GM20000 (cell line): Measurements from ENCODE around the gene ZC3H12A.
A peak's percentile ranks its signal among the peaks of the same experiment; 100 is the strongest.

Source experiments
- DNase-seq: peaks from one replicate; pipeline ENCODE4 v3.0.0; 2012; ENCODE audit warnings: low spot score
- CTCF ChIP-seq: IDR thresholded peaks from 2 replicates; pipeline ENCODE4 v1.5.1; 2012; ENCODE audit warnings: mild to moderate bottlenecking, control low read depth; ENCODE audit errors: extremely low read depth, missing control alignments

Gene ZC3H12A

GRCh38 chr1:37483785-37484184 lies 9.4 kb downstream of the ZC3H12A start:
- no peak for TF ChIP-seq CTCF
- no peak for DNase-seq

- TF ChIP-seq CTCF = no peak
- DNase-seq = no peak
These were observed 10.1 kb downstream of the ZC3H12A start for GRCh38 chr1:37484325-37485051.

DNA sequence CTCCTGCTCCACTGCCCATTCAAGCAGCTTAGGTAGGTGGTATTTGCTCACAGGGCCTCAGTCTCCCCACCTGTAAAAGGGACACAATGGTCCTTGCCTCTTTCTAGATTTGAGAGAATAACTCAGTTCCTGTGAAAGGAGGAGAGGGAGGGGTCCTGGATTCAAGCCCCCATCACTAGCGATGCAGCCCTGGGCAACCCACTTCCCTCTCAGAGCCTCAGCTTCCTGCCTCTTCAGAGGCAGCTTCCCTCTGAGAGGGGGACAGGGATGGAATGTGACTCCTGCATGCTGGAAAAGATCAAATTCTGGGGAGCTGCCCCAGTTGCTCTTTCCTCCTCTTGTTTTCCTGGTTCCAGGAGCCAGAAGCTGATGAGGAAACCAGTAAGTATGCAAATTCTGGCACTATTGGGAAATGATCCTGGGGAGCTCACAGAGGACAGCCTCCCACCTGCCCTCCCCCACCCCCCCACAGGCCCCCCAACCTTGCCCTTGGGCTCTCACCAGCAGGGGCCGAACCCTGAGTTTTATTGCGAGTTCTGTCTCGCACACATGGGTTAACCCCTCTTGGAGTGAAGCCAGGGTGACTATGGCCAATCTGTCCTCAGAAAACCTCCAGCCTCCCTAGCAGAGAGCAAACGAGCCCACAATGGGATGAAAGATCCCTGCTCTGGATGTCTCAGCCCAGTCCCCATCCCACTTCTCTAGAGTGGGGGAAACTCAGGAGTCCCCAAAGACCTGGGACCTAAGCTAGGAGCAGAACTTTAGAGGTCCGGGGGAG lies 11.7 kb downstream of the ZC3H12A start:
- no peak for DNase-seq
- no peak for TF ChIP-seq CTCF

- peak; percentile 87 for TF ChIP-seq CTCF
- DNase-seq = peak; percentile 81
These were observed 12.6 kb downstream of the ZC3H12A start for GRCh38 chr1:37486680-37487618.

GRCh38 chr1:37487619-37487984 lies 13.2 kb downstream of the ZC3H12A start:
- TF ChIP-seq CTCF = no peak
- no peak for DNase-seq

GRCh38 chr1:37493336-37494098 lies 19.1 kb downstream of the ZC3H12A start:
- no peak for TF ChIP-seq CTCF
- no peak for DNase-seq
